Gastrocnemius medialis (tissue), 4 donors: Measurements from ENCODE around the gene AP3S1.

ENCODE experiments used
- CTCF ChIP-seq, 5 experiments: fragments of 450-650 bp in 3 of 5; fragments of 200-600 bp in 2 of 5; sonication (generic) in 2 of 5; IDR thresholded peaks in 4 of 5; conservative IDR thresholded peaks in 1 of 5; 1 replicate in 4 of 5; 2 replicates in 1 of 5; pipeline ENCODE4 v1.5.1; 2016 to 2019; ENCODE audit warnings: antibody characterized with exemption in 5 of 5, mild to moderate bottlenecking in 3 of 5, moderate library complexity in 3 of 5
- POLR2A ChIP-seq, 2 donors: fragments of 450-650 bp; IDR thresholded peaks; one replicate each; pipeline ENCODE4 v1.6.1; 2017; ENCODE audit warnings: antibody characterized with exemption in 2 of 2, mild to moderate bottlenecking in 2 of 2, moderate library complexity in 2 of 2

GRCh38 chr5:115801152-115801551, 40.6 kb upstream of the AP3S1 start:
- TF ChIP-seq CTCF (IDR thresholded peaks at IDR 0.05 in 4 of 5, conservative IDR thresholded peaks at IDR 0.05 in 1 of 5) = no peak
- no peak for TF ChIP-seq POLR2A (IDR thresholded peaks at IDR 0.05)
